GM10248 (cell line): ENCODE results near the gene GPX7.

Experiments used
- CTCF ChIA-PET: fragments of 300-600 bp; sonication (Branson Sonifier 250); formaldehyde crosslinking; extraction: SDS; loops from one replicate; lab custom pipeline; 2021; ENCODE audit warnings: antibody characterized with exemption; lab: Yijun Ruan, JAX
- POLR2A ChIA-PET: fragments of 350-650 bp; sonication (Branson Sonifier 250); formaldehyde crosslinking; extraction: SDS; loops from one replicate; lab custom pipeline; 2020; ENCODE audit warnings: antibody characterized with exemption; lab: Yijun Ruan, JAX
- DNase-seq: peaks from one replicate; pipeline ENCODE4 v3.0.0; 2012; ENCODE audit errors: extremely low spot score
- TF ChIP-seq, protein P1 (sequence below): IDR thresholded peaks from 2 replicates; pipeline ENCODE4 v1.5.1; 2012; ENCODE audit warnings: mild to moderate bottlenecking, low read depth; ENCODE audit errors: extremely low read depth, missing control alignments, control extremely low read depth

The GPX7 gene

DNA sequence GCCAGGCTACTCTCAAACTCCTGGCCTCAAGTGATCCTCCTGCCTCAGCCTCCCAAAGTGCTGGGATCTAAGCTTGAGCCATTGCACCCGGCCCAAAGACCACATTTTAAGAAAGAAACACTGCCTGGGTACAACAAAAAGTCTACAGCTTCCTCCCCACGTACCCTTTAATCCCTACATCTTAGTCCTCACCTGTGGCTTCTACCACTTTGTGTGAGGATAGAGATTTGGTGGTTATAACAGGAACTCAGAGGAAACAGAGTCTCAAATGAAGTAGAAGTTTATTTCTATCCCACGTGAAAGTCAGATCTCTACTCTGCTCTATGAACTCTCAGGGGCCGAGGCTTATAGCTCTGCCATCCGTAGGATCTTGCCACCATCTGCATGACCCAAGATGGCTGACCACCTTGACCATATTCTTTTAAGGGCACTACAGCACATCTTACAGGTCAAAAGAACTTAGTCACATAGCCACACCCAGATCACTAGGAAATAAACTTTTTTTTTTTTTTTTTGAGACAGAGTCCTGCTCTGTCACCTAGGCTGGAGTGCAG is 13.4 kb downstream of the GPX7 start:
- TF ChIP-seq, protein P1, sequence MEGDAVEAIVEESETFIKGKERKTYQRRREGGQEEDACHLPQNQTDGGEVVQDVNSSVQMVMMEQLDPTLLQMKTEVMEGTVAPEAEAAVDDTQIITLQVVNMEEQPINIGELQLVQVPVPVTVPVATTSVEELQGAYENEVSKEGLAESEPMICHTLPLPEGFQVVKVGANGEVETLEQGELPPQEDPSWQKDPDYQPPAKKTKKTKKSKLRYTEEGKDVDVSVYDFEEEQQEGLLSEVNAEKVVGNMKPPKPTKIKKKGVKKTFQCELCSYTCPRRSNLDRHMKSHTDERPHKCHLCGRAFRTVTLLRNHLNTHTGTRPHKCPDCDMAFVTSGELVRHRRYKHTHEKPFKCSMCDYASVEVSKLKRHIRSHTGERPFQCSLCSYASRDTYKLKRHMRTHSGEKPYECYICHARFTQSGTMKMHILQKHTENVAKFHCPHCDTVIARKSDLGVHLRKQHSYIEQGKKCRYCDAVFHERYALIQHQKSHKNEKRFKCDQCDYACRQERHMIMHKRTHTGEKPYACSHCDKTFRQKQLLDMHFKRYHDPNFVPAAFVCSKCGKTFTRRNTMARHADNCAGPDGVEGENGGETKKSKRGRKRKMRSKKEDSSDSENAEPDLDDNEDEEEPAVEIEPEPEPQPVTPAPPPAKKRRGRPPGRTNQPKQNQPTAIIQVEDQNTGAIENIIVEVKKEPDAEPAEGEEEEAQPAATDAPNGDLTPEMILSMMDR = no peak
- ChIA-PET CTCF (interaction anchor here (1.2 kb wide), 1 partner anchor 11 kb away, joined by 3 read pairs; no protein-coding TSS in a partner anchor), POLR2A (no interaction called here)
- DNase-seq = no peak

DNA sequence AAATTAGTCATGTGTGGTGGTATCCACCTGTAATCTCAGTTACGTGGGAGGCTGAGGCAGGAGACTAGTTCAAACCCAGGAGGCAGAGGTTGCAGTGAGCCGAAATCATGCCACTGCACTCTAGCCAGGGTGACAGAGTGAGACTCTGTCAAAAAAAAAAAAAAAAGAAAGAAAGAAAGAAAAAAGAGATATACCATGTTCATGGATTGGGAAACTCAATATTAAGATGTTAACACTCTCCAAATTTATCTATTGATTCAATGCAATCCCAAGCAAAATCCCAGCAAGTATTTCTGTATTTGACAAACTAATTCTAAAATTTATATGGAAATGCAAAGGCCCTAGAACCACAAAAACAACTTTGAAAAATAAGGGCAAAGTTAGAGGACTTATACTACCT is 19.8 kb downstream of the GPX7 start:
- POLR2A ChIA-PET = no interaction called here
- DNase-seq = no peak
- CTCF ChIA-PET = no interaction called here
- TF ChIP-seq, protein P1 = no peak

DNA sequence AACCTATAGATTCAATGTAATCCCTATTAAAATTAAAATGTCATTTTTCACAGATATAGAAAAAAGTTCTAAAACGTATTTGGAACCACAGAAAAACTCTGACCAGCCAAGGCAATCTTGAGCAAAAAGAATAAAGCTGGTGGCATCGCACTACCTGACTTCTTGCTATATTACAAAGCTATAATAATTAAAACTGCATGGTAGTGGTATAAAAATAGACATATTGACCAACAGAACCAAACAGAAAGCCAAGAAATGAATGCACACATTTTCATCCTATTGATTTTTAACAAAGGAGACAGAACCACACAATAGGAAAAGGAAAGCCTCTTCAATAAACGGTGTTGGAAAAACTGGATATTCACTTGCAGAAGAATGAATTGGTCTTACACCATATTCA is 21.6 kb downstream of the GPX7 start:
- DNase-seq = no peak
- POLR2A ChIA-PET = no interaction called here
- CTCF ChIA-PET = interaction anchor here (1.4 kb wide), 1 partner anchor 36 kb away, joined by 4 read pairs; no protein-coding TSS in a partner anchor
- TF ChIP-seq, protein P1 = no peak

DNA sequence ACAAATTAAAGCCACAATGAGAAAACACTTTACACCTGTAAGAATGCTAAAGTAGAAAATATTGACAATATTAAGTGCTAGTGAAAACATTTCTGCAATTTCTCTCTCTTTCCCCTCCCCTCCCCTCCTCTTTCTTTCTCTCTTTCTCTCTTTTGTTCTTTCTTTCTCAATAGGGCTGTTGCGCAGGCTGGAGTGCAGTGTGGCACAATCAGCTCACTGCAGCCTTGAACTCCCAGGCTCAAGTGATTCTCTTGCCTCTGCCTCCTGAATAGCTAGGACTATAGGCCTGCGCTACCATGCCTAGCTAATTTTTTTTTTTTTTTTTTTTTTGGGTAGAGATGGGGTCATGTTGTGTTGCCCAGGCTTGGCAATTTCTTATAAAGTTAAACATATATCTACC is 24.9 kb downstream of the GPX7 start:
- ChIA-PET CTCF (interaction anchor here (1.2 kb wide), 1 partner anchor 33 kb away, joined by 4 read pairs; no protein-coding TSS in a partner anchor), POLR2A (interaction anchor here (0.7 kb wide), 1 partner anchor 120 kb away, joined by 7 read pairs; no protein-coding TSS in a partner anchor)
- TF ChIP-seq, protein P1 = no peak
- DNase-seq = no peak

DNA sequence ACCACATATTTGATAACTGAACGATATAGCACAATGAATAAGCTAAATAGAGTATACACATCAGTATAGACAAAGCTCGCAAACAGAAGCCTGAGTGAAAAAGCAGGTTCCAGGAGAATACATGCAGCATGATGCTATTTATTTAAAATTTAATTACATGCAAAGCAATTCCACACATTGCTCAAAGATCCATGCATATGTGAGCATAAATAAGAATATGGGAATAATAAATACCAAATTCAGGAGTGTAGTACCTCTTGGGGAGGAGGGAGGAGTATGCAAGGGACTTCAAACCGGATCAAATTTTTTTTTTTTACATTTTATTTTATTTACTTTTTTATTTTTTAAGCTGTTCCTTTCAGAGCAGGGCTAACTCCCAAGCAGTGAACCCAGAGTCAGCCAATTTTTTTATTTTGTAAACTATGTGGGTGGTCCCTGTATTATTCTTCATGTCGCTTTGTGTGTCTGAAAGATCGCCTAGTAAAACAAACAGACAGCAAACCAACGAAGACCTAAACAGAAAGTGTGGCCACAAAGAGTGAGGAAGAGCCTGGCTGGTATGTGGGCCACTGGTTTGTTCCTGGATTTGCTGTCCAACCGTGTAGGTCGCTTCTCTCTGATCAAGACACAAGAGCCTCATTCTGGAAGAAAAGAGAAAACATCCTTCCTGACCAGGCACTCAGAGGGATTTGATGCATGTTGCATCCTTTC is 26.6 kb downstream of the GPX7 start:
- ChIA-PET POLR2A (interaction anchor here (0.6 kb wide), 1 partner anchor 37 kb away, joined by 3 read pairs; no protein-coding TSS in a partner anchor), CTCF (interaction anchor here (0.8 kb wide), 1 partner anchor 13 kb away, joined by 3 read pairs; no protein-coding TSS in a partner anchor)
- TF ChIP-seq, protein P1 = no peak
- no peak for DNase-seq

DNA sequence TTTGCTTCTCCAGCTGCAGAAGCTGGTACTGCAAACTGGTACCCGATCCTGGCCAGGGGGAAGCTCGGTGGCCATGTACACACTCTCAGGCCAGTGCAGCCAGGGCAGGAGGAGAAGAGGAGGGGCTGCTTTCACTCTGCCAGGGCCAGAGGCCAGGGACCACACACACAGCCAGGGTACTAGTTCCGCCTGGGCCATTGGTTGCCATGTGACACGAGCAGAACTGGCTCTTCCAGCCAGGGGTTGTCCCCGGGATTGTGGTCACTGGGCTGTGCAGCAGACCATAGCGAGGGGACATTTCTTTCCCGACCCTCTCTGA is 27.1 kb downstream of the GPX7 start:
- ChIA-PET POLR2A (interaction anchor here (0.6 kb wide), 1 partner anchor 38 kb away, joined by 3 read pairs; no protein-coding TSS in a partner anchor), CTCF (interaction anchor here (0.8 kb wide), 1 partner anchor 13 kb away, joined by 3 read pairs; no protein-coding TSS in a partner anchor)
- DNase-seq = no peak
- TF ChIP-seq, protein P1 = no peak
